D721Med (cell line): Measurements from ENCODE around the gene WARS2.

Source experiments
- DNase-seq: peaks from one replicate; pipeline ENCODE4 v3.0.0; 2011; ENCODE audit warnings: low spot score; ENCODE audit not compliant: insufficient read length
- FAIRE-seq: peaks from 2 replicates; lab custom pipeline; 2011; peaks lifted over from hg19 to GRCh38; lab: Jason Lieb, UNC
- TF ChIP-seq, protein P1 (sequence below): IDR thresholded peaks from 2 replicates; pipeline ENCODE4 v1.5.1; 2012; ENCODE audit warnings: mild to moderate bottlenecking, control low read depth; ENCODE audit not compliant: insufficient read depth; ENCODE audit errors: missing control alignments

The WARS2 gene

DNA sequence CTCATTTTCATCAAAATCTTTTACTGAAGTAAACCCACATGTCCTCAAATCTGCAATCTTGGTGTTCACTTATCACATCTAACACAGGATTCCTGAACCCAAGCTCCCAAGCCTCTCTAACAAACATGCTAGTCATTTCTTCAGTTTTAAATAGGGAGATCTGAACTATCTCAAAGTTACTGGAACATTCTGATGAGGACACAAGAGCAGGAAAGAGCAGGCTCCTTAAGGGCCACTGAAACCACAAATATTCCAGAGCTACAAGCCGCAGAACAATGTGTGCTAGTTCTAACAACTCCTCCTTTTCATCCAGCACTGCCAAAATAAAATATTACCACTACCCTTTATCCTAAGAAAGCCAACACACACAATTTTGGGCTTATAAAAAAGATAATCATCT lies 38.9 kb downstream of the WARS2 start:
- no peak for DNase-seq
- no peak for FAIRE-seq
- TF ChIP-seq, protein P1, sequence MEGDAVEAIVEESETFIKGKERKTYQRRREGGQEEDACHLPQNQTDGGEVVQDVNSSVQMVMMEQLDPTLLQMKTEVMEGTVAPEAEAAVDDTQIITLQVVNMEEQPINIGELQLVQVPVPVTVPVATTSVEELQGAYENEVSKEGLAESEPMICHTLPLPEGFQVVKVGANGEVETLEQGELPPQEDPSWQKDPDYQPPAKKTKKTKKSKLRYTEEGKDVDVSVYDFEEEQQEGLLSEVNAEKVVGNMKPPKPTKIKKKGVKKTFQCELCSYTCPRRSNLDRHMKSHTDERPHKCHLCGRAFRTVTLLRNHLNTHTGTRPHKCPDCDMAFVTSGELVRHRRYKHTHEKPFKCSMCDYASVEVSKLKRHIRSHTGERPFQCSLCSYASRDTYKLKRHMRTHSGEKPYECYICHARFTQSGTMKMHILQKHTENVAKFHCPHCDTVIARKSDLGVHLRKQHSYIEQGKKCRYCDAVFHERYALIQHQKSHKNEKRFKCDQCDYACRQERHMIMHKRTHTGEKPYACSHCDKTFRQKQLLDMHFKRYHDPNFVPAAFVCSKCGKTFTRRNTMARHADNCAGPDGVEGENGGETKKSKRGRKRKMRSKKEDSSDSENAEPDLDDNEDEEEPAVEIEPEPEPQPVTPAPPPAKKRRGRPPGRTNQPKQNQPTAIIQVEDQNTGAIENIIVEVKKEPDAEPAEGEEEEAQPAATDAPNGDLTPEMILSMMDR = no peak

DNA sequence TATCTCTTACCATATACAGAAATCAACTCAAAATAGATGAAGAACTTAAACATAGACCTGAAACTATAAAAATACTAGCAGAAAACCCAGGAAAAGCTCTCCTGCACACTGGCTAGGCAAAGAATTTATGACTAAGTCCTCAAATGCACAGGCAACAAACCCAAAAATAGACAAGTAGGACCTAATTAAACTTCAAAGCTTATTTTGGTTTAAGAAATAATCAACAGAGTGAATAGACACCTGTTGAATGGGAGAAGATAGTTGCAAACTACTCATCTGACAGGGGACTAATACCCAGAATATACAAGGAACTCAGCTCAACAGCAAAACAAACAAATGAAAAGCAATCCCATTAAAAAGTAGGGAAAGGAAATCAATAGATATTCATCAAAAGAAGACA lies 40.7 kb downstream of the WARS2 start:
- TF ChIP-seq, protein P1 = no peak
- DNase-seq (no peak), FAIRE-seq (no peak)

DNA sequence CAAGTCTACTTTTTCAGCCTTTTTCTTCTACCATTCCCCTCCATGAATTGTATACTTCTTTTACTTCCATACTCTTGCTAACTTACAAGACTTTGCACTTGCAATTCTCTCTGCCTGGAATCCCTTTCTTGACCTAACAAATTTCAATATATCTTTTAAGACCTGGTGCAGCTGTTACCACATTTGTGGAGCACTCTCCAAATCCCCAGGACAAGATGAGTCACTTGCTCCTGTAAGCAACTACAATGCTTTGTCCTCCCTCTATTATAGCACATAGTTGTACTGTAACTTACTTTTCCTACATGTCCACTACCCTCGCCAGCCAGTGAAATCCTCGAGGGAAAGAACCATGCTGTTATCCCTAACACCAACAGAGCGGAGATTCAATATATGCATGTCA lies 43.1 kb downstream of the WARS2 start:
- TF ChIP-seq, protein P1 = no peak
- FAIRE-seq (no peak), DNase-seq (no peak)

DNA sequence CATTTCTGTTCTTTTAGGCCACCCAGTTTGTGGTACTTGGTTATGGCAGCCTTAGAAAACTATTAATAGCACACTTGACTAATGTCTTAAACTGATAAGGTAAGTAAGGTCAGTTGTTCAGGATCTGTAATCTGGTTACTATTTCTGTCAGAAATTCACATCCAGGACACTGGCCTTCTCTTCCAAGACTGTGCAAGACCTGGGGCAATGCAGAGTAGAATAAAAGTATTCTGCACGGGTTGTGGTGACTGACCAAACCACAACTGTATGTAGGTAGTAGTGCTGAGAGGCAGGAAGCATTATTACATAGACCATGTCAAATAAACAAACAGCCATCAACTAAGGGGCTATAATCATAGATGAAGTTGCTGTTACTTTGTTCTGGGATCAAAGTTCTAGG lies 46.7 kb downstream of the WARS2 start:
- FAIRE-seq = no peak
- TF ChIP-seq, protein P1 = no peak
- DNase-seq = no peak

DNA sequence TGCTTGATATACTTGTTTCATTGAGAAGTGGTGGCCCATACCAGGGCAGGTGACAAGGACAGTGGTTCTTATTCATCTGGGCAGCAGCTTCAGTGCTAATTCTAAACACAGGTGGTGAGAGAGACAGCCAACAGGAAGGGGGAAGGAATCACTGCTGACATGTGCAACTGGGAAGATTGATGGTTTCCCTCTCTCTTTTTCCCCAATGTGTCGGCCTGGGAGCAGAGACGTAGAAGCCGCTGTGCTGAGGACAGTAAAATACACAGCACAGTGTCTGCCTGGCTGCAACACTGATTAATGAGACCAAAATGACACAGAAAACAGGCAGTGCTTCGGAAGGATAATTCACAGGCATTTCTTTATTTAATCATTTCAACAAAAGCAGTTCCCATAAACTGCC lies 48.8 kb downstream of the WARS2 start:
- TF ChIP-seq, protein P1 = no peak
- FAIRE-seq = no peak
- DNase-seq = no peak

DNA sequence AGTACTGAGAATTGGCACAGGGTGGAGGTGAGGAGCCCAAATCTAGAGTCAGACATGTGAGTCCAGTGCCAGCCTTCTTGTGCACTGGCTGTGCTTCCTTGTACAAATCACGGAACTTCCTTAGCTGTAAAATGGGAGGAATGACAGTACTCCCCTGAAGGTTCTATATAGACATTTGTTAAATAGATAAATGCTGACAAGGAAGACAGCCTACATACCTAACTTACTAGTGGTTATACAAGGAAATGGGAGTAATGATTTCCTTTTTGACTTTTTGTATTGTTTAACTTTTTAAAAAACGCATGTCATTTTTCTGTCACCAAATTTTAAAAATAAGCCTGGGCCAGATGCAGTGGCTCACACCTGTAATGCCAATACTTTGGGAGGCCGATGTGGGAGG lies 50.2 kb downstream of the WARS2 start:
- TF ChIP-seq, protein P1 = no peak
- no peak for DNase-seq
- no peak for FAIRE-seq

DNA sequence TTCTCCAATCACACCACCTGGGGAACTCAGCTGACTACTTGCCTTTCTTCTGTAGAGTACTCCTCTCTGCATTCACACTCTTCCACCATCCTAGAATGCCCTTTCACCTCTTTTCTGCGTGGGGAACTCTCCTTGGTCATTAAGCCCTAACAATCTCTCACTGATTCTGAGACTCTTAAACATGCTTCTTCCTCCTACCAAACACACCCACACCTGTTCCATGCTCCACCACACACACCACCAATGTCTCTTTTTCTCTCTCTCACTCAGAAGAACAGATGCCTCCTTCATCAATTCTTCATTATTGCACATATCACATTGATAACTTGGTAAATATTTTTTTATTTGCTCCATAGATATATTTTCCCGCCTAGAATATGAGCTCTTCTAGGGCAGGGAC lies 53.6 kb downstream of the WARS2 start:
- DNase-seq (no peak), FAIRE-seq (no peak)
- TF ChIP-seq, protein P1 = no peak
